Glutamatergic neuron (in vitro differentiated cells): ENCODE results near the gene SHMT2. TPM values are rescaled to one million over a fixed set of nuclear protein-coding genes. Genes with fewer than 3 reads are reported as not detected.
"Not testable (repeated sequence)": the region's sequence is repeated elsewhere in the genome, so short reads cannot be mapped to it uniquely, and the experiment has no call there.

ENCODE experiments used
- DNase-seq: peaks from one replicate; pipeline ENCODE4 v3.0.0; 2022
- H3K27ac Mint-ChIP-seq: one replicate; pipeline ENCODE4 v1.8.0; 2020; ENCODE audit warnings: mild to moderate bottlenecking, mixed read lengths, inconsistent platforms; ENCODE audit not compliant: unreplicated experiment
- H3K27me3 Mint-ChIP-seq: one replicate; pipeline ENCODE4 v1.8.0; 2020; ENCODE audit warnings: mild to moderate bottlenecking, moderate library complexity, mixed read lengths, inconsistent platforms; ENCODE audit not compliant: unreplicated experiment
- H3K36me3 Mint-ChIP-seq: one replicate; pipeline ENCODE4 v1.8.0; 2020; ENCODE audit warnings: mild to moderate bottlenecking, mixed read lengths, inconsistent platforms; ENCODE audit not compliant: unreplicated experiment
- H3K4me1 Mint-ChIP-seq: one replicate; pipeline ENCODE4 v1.8.0; 2020; ENCODE audit warnings: mild to moderate bottlenecking, low read depth, mixed read lengths, inconsistent platforms; ENCODE audit not compliant: unreplicated experiment
- H3K4me3 Mint-ChIP-seq: one replicate; pipeline ENCODE4 v1.8.0; 2020; ENCODE audit warnings: mild to moderate bottlenecking, mixed read lengths, inconsistent platforms; ENCODE audit not compliant: unreplicated experiment
- H3K9me3 Mint-ChIP-seq: one replicate; pipeline ENCODE4 v1.8.0; 2020; ENCODE audit warnings: mild to moderate bottlenecking, moderate library complexity, mixed read lengths, inconsistent platforms; ENCODE audit not compliant: unreplicated experiment
- CTCF ChIP-seq: fragments of 200-600 bp; sonication (generic); IDR thresholded peaks from one replicate; pipeline ENCODE4 v1.5.0; 2021; ENCODE audit not compliant: partially characterized antibody, unreplicated experiment
- microRNA-seq: library from miRNA; unstranded; fragments of <30 nt; microRNA quantifications from one replicate; pipeline ENCODE4, GENCODE V29; 2020; ENCODE audit not compliant: unreplicated experiment
- total RNA-seq: library from RNA; stranded (reverse); fragmentation: NEBNext Ultra II Directional; extraction: Animal tissue kit (Norgen Biotek cat#: 25700); gene quantifications from one replicate; pipeline ENCODE4 v1.2.1, GENCODE V29; 2021; ENCODE audit not compliant: unreplicated experiment

SHMT2 gene
- total RNA-seq, 1 donor from 2014 or later: 165 TPM

- H3K4me1 Mint-ChIP-seq: peaks cover 21% of the 10 kb centered on the region
- H3K27me3 Mint-ChIP-seq: peaks cover 6% of the 10 kb centered on the region
- TF ChIP-seq CTCF: no peak
- DNase-seq: no peak
- H3K4me3 Mint-ChIP-seq: peak overlapping the region; percentile 68
- no peaks in the 10 kb centered on the region for H3K36me3 Mint-ChIP-seq
- H3K9me3 Mint-ChIP-seq: peaks cover 6% of the 10 kb centered on the region
- peak overlapping the region; percentile 83 for H3K27ac Mint-ChIP-seq
Measured at GRCh38 chr12:57280211-57281062, 50.9 kb downstream of the SHMT2 start.

GRCh38 chr12:57282073-57282472 lies 52.6 kb downstream of the SHMT2 start:
- not testable (repeated sequence) for H3K27me3 Mint-ChIP-seq, H3K36me3 Mint-ChIP-seq, H3K9me3 Mint-ChIP-seq, DNase-seq, H3K27ac Mint-ChIP-seq, H3K4me3 Mint-ChIP-seq
- peaks cover 21% of the 10 kb centered on the region for H3K4me1 Mint-ChIP-seq

Small RNAs within 50 kb of the gene (microRNA-seq; reads per million reads assigned to microRNA genes)
- 13.2 reads per million, percentile 53 among the genes with 10 or more reads in this experiment for gene MIR1228

Other genes starting within 250 kb of the SHMT2 start
- 23.5 TPM for gene ZBTB39, start 223.2 kb upstream of the SHMT2 start, total RNA-seq
- 0.74 TPM for gene TAC3, start 213.2 kb upstream of the SHMT2 start, total RNA-seq
- 0.64 TPM for gene MYO1A, start 179.6 kb upstream of the SHMT2 start, total RNA-seq
- 11.5 TPM for gene NEMP1, start 150.9 kb upstream of the SHMT2 start, total RNA-seq
- 20.0 TPM for gene NAB2, start 140.6 kb upstream of the SHMT2 start, total RNA-seq
- 34.4 TPM for gene STAT6, start 118.3 kb upstream of the SHMT2 start, total RNA-seq
- gene LRP1, start 101.2 kb upstream of the SHMT2 start, total RNA-seq: 125 TPM
- gene LRP1-AS, start 82.1 kb upstream of the SHMT2 start, total RNA-seq: not detected
- 10.5 TPM for gene NXPH4, start 12.9 kb upstream of the SHMT2 start, total RNA-seq
- gene STAC3, start 21.5 kb downstream of the SHMT2 start, total RNA-seq: 12.1 TPM
- 106 TPM for gene R3HDM2, start 201.3 kb downstream of the SHMT2 start, total RNA-seq
- gene INHBC, start 205.1 kb downstream of the SHMT2 start, total RNA-seq: not detected
- gene INHBE, start 225.6 kb downstream of the SHMT2 start, total RNA-seq: 18.0 TPM
- 2.3 TPM for gene GLI1, start 230.1 kb downstream of the SHMT2 start, total RNA-seq